Neuronal stem cell (in vitro differentiated cells): ENCODE data around the gene MAGEB16.

ENCODE experiments used
- DNase-seq: peaks from one replicate; pipeline ENCODE4 v3.0.0-alpha.2; 2013; ENCODE audit warnings: low spot score
- H2AFZ ChIP-seq: one replicate; pipeline ENCODE4 v1.6.1; 2013; ENCODE audit warnings: mild to moderate bottlenecking, low read length, inconsistent platforms
- H2AK5ac ChIP-seq: 2 replicates; pipeline ENCODE4 v1.6.1; 2013; ENCODE audit warnings: low read depth, mild to moderate bottlenecking, inconsistent platforms, low read length, moderate library complexity, mixed read lengths
- H2BK120ac ChIP-seq: 2 replicates; pipeline ENCODE4 v1.6.1; 2013; ENCODE audit warnings: low read depth, mild to moderate bottlenecking, inconsistent platforms, low read length, moderate library complexity, mixed read lengths
- H2BK12ac ChIP-seq: one replicate; pipeline ENCODE4 v1.6.1; 2013; ENCODE audit warnings: low read length, inconsistent platforms
- H2BK15ac ChIP-seq: 2 replicates; pipeline ENCODE4 v1.6.1; 2013; ENCODE audit warnings: mild to moderate bottlenecking, low read length, inconsistent platforms, mixed read lengths
- H2BK5ac ChIP-seq: one replicate; pipeline ENCODE4 v1.6.1; 2013; ENCODE audit warnings: inconsistent platforms, mild to moderate bottlenecking, low read length, moderate library complexity
- H3K14ac ChIP-seq: one replicate; pipeline ENCODE4 v1.6.1; 2013; ENCODE audit warnings: low read length, inconsistent platforms
- H3K18ac ChIP-seq: 2 replicates; pipeline ENCODE4 v1.6.1; 2013; ENCODE audit warnings: low read length, inconsistent platforms
- H3K23ac ChIP-seq: 2 replicates; pipeline ENCODE4 v1.6.1; 2013; ENCODE audit warnings: low read depth, mild to moderate bottlenecking, mixed read lengths, low read length, inconsistent platforms; ENCODE audit not compliant: poor library complexity
- H3K27ac ChIP-seq: replicated peaks from 3 replicates; pipeline ENCODE4 v1.5.1; 2013; ENCODE audit warnings: low read length, inconsistent platforms
- H3K27me3 ChIP-seq, 3 experiments: 2 replicates each; pipeline ENCODE4 v1.6.1; 2013; ENCODE audit warnings: low read length in 3 of 3, mild to moderate bottlenecking in 2 of 3, inconsistent platforms in 1 of 3, low read depth in 1 of 3, mixed read lengths in 1 of 3, moderate library complexity in 1 of 3; ENCODE audit not compliant: control insufficient read depth in 3 of 3, insufficient read depth in 3 of 3
- H3K36me3 ChIP-seq, 2 donors: replicated peaks in 1 of 2; 2 replicates each; pipeline ENCODE4 v1.6.1; 2013; ENCODE audit warnings: low read length in 2 of 2; ENCODE audit not compliant: control insufficient read depth in 2 of 2, insufficient read depth in 2 of 2
- H3K4ac ChIP-seq: 2 replicates; pipeline ENCODE4 v1.6.1; 2013; ENCODE audit warnings: inconsistent platforms, mild to moderate bottlenecking, low read length, moderate library complexity
- H3K4me1 ChIP-seq, 2 donors: 1 replicate in 1 of 2; 2 replicates in 1 of 2; pipeline ENCODE4 v1.6.1; 2013; ENCODE audit warnings: low read length in 2 of 2, low read depth in 1 of 2; ENCODE audit not compliant: control insufficient read depth in 2 of 2, insufficient read depth in 1 of 2
- H3K4me2 ChIP-seq: one replicate; pipeline ENCODE4 v1.6.1; 2013; ENCODE audit warnings: mild to moderate bottlenecking, low read length, inconsistent platforms; ENCODE audit not compliant: insufficient read depth, poor library complexity, severe bottlenecking
- H3K4me3 ChIP-seq, 2 donors: 2 replicates each; pipeline ENCODE4 v1.5.1; 2013; ENCODE audit warnings: low read length in 2 of 2, mild to moderate bottlenecking in 2 of 2, inconsistent platforms in 1 of 2, moderate library complexity in 1 of 2
- H3K79me1 ChIP-seq: one replicate; pipeline ENCODE4 v1.6.1; 2013; ENCODE audit warnings: low read depth, mild to moderate bottlenecking, inconsistent platforms, low read length, moderate library complexity
- H3K9ac ChIP-seq: one replicate; pipeline ENCODE4 v1.6.1; 2013; ENCODE audit warnings: mild to moderate bottlenecking, low read depth, low read length, inconsistent platforms; ENCODE audit not compliant: poor library complexity
- H3K9me3 ChIP-seq, 2 donors: replicated peaks in 1 of 2; 2 replicates each; pipeline versions ENCODE3 to v1.6.1; 2013; ENCODE audit warnings: low read length in 2 of 2, mild to moderate bottlenecking in 2 of 2, inconsistent platforms in 1 of 2, low read depth in 1 of 2, mixed read lengths in 1 of 2, moderate library complexity in 1 of 2; ENCODE audit not compliant: control insufficient read depth in 2 of 2, insufficient read depth in 1 of 2
- H4K8ac ChIP-seq: one replicate; pipeline ENCODE4 v1.6.1; 2013; ENCODE audit warnings: low read depth, mild to moderate bottlenecking, inconsistent platforms, low read length, moderate library complexity
- H4K91ac ChIP-seq: one replicate; pipeline ENCODE4 v1.6.1; 2013; ENCODE audit warnings: low read length, low read depth, mild to moderate bottlenecking, inconsistent platforms; ENCODE audit not compliant: poor library complexity
- WGBS, 2 donors: extraction: QIAGEN DNeasy Blood & Tissue Kit; methylation state at CpG; one replicate each; pipeline ENCODE4 v1.1.7; 2013; ENCODE audit warnings: missing lambda C conversion rate in 2 of 2, mixed read lengths in 1 of 2; ENCODE audit not compliant: insufficient read length in 2 of 2, insufficient replicate concordance in 1 of 2; ENCODE audit errors: extremely low coverage in 2 of 2; 5-methylcytosine and 5-hydroxymethylcytosine counted together

The MAGEB16 gene

DNA sequence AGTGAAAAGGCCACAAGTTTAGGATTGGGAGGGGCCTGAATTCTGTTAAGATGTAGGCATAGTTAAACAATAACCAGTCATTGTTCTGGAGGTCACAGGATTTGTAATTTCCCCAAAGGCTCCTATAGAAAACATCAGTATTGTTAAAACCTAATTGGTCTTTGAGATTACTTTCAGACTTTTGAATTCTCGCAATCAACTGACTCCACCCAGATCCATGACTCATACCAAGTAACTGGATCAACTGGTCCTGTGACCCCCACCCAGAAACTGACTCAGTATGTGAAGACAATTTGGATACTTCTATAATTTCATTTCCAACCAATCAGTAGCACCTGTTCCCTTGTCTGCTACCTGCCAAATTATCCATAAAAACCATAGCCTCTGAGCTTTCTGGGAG is 28.4 kb downstream of the MAGEB16 start:
- WGBS, 2 donors = no CpG with 5 or more reads among the region's 1 CpG
- no peak overlapping the region for H4K91ac ChIP-seq
- no peak overlapping the region for H2AFZ ChIP-seq
- H3K79me1 ChIP-seq = no peaks in the 10 kb centered on the region
- no peak overlapping the region for H2BK15ac ChIP-seq
- no peaks in the 10 kb centered on the region for H3K9me3 ChIP-seq
- no peak overlapping the region for H2BK12ac ChIP-seq
- H3K4ac ChIP-seq = no peak overlapping the region
- no peak overlapping the region for H3K18ac ChIP-seq
- H3K9ac ChIP-seq = no peak overlapping the region
- H3K36me3 ChIP-seq = no peaks in the 10 kb centered on the region
- H3K4me3 ChIP-seq = no peak overlapping the region
- H2BK120ac ChIP-seq = no peak overlapping the region
- no peak overlapping the region for H4K8ac ChIP-seq
- no peaks in the 10 kb centered on the region for H3K27me3 ChIP-seq
- no peak overlapping the region for H3K14ac ChIP-seq
- H2BK5ac ChIP-seq = no peak overlapping the region
- peak overlapping the region; percentile 58 for H3K27ac ChIP-seq
- H3K23ac ChIP-seq = no peak overlapping the region
- H3K4me2 ChIP-seq = no peak overlapping the region
- H2AK5ac ChIP-seq = no peak overlapping the region
- peaks cover 0 to 2% of the 10 kb centered on the region in 2 donors for H3K4me1 ChIP-seq
- DNase-seq = peak; percentile 32

DNA sequence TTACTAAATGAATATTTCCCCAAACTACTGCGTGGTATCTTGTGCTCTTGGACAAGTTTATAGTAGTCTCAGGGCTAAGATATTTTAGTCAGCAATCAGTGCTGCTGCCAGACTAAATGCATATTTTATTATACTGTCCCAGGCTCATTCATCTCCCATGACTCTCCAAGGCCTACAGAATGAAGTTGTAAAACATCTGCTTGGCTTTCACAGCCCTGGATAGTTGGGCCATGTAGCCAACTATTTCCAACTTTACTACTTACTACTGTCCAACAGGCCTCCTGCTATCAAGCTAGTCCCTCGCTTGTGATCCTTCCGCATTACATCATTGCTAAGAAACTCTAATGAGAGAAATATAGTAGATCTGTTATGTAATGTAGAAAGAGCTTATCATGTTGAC is 31.4 kb downstream of the MAGEB16 start:
- no peaks in the 10 kb centered on the region for H3K9me3 ChIP-seq
- no peaks in the 10 kb centered on the region for H3K36me3 ChIP-seq
- no peak overlapping the region for H3K4ac ChIP-seq
- no peak overlapping the region for H2AK5ac ChIP-seq
- H2BK15ac ChIP-seq = no peak overlapping the region
- H3K79me1 ChIP-seq = no peaks in the 10 kb centered on the region
- H3K27me3 ChIP-seq = no peaks in the 10 kb centered on the region
- no peak overlapping the region for H3K18ac ChIP-seq
- H3K23ac ChIP-seq = no peak overlapping the region
- no peak overlapping the region for H3K4me3 ChIP-seq
- no peak overlapping the region for H3K27ac ChIP-seq
- no peak overlapping the region for H2BK120ac ChIP-seq
- H3K4me2 ChIP-seq = no peak overlapping the region
- H2BK12ac ChIP-seq = no peak overlapping the region
- H3K9ac ChIP-seq = no peak overlapping the region
- no peak for DNase-seq
- H3K4me1 ChIP-seq = peaks cover 0 to 2% of the 10 kb centered on the region in 2 donors
- H4K91ac ChIP-seq = no peak overlapping the region
- no CpG with 5 or more reads among the region's 3 CpGs for WGBS, 2 donors
- no peak overlapping the region for H2AFZ ChIP-seq
- no peak overlapping the region for H2BK5ac ChIP-seq
- no peak overlapping the region for H3K14ac ChIP-seq
- no peak overlapping the region for H4K8ac ChIP-seq

DNA sequence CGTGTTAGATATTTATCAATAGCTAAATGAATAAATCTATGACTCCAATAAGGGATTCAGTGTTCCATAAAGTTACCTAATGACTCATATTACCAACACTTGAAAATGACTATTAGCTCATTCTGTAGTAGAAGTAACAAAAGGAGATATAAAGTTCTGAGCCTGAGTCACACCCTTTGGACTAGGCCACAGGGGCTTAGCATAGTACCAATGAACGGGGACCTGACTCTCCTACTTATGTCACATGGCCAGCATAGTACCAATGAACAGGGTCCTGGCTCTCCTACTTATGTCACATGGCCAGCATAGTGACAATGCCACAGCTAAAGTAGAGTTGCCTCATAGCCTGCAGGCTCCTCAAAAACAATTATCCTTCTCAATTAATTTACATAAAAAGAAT is 43.7 kb downstream of the MAGEB16 start:
- no peaks in the 10 kb centered on the region for H3K4me1 ChIP-seq
- H4K91ac ChIP-seq = no peak overlapping the region
- DNase-seq = no peak
- H2BK120ac ChIP-seq = no peak overlapping the region
- H3K18ac ChIP-seq = no peak overlapping the region
- H3K36me3 ChIP-seq = no peaks in the 10 kb centered on the region
- no peak overlapping the region for H3K4ac ChIP-seq
- H3K79me1 ChIP-seq = no peaks in the 10 kb centered on the region
- no peak overlapping the region for H3K14ac ChIP-seq
- no peak overlapping the region for H3K4me2 ChIP-seq
- H2BK5ac ChIP-seq = no peak overlapping the region
- H3K27ac ChIP-seq = no peak overlapping the region
- no CpG with 5 or more reads among the region's 2 CpGs for WGBS, 2 donors
- H2BK12ac ChIP-seq = no peak overlapping the region
- H3K4me3 ChIP-seq = no peak overlapping the region
- no peaks in the 10 kb centered on the region for H3K9me3 ChIP-seq
- no peak overlapping the region for H2BK15ac ChIP-seq
- H3K9ac ChIP-seq = no peak overlapping the region
- no peak overlapping the region for H3K23ac ChIP-seq
- H2AFZ ChIP-seq = no peak overlapping the region
- no peak overlapping the region for H2AK5ac ChIP-seq
- no peaks in the 10 kb centered on the region for H3K27me3 ChIP-seq
- H4K8ac ChIP-seq = no peak overlapping the region

DNA sequence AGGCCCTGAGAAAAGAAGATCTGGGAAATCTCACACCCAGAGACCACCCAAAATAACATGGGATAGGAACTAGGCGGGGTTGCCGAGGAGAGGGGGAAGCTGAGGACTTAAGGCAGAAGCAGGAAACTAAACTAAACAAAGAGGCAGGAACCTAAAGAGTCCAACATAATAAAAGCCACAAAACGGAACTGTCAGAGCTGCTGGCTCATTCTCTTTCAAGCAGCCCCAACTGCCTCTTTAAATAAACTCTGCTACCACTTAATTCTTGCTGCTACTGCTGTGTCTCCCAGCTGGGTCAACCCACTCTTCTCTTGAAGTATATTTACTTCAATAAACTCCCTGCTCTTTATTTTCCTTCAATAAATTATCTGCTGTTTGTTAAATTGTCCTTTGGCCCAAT is 44.5 kb downstream of the MAGEB16 start:
- H3K18ac ChIP-seq = no peak overlapping the region
- no peaks in the 10 kb centered on the region for H3K27me3 ChIP-seq
- peak overlapping the region; percentile 21 for H2AFZ ChIP-seq
- no peak overlapping the region for H3K4me3 ChIP-seq
- H4K8ac ChIP-seq = no peak overlapping the region
- no peak overlapping the region for H3K27ac ChIP-seq
- H3K36me3 ChIP-seq = no peaks in the 10 kb centered on the region
- no peak overlapping the region for H4K91ac ChIP-seq
- no peak overlapping the region for H3K4ac ChIP-seq
- no peaks in the 10 kb centered on the region for H3K9me3 ChIP-seq
- no peak overlapping the region for H2AK5ac ChIP-seq
- H2BK15ac ChIP-seq = no peak overlapping the region
- no peaks in the 10 kb centered on the region for H3K4me1 ChIP-seq
- no peaks in the 10 kb centered on the region for H3K79me1 ChIP-seq
- H3K4me2 ChIP-seq = no peak overlapping the region
- H2BK5ac ChIP-seq = no peak overlapping the region
- no CpG with 5 or more reads among the region's 3 CpGs for WGBS, 2 donors
- H3K23ac ChIP-seq = no peak overlapping the region
- no peak overlapping the region for H2BK120ac ChIP-seq
- no peak for DNase-seq
- H3K9ac ChIP-seq = no peak overlapping the region
- H2BK12ac ChIP-seq = no peak overlapping the region
- H3K14ac ChIP-seq = no peak overlapping the region
